ENCODE data around the gene PPP3CA. TPM values are rescaled to one million over a fixed set of nuclear protein-coding genes. Genes with fewer than 3 reads are reported as not detected.

The PPP3CA gene
- total and polyA plus RNA-seq, 4 experiments from 2014 or later, result 5.0 to 41.8 (median 22.9) TPM

- Histone ChIP-seq H3K27ac (ENCODE audit: low read depth, low read length) (no peak overlapping the region), H3K4me1 (ENCODE audit: insufficient read depth, low read length) (peaks cover 66% of the 10 kb centered on the region), H3K4me3 (ENCODE audit: low read length in 2 of 2) (no peak overlapping the region), H3K36me3 (ENCODE audit: insufficient read depth, low read length) (no peaks in the 10 kb centered on the region), H3K27me3 (ENCODE audit: insufficient read depth, low read length) (no peaks in the 10 kb centered on the region), H3K9me3 (ENCODE audit: control insufficient read depth in 1 of 2, low read length in 2 of 2) (no peaks in the 10 kb centered on the region)
- intact Hi-C loops (cut with micrococcal nuclease), result no loop called here
- Mint-ChIP-seq H3K9me3 (no peaks in the 10 kb centered on the region), H3K27ac (peak overlapping the region in 5 of 7 donors; percentile 8 to 69 (median 58)), H3K36me3 (peaks cover 0 to 8% of the 10 kb centered on the region in 2 donors), H3K4me3 (peak overlapping the region in 3 of 8 donors; percentile 13 to 49 (median 26)), H3K4me1 (peaks cover 52 to 90% (median 73%) of the 10 kb centered on the region in 4 donors), H3K27me3 (no peaks in the 10 kb centered on the region)
- DNase-seq, result no peak
- POLR2A ChIA-PET (ENCODE audit: partially characterized antibody), result interaction anchor here (3.7 kb wide), 1 partner anchor 64 kb away, joined by 21 read pairs; the partner anchor contains the start of gene PPP3CA
- CTCF ChIA-PET (ENCODE audit: partially characterized antibody), result no interaction called here
These were observed 63.9 kb downstream of the PPP3CA start for GRCh38 chr4:101283434-101283833.

- H3K27ac ChIP-seq (ENCODE audit: low read depth, low read length), result no peak overlapping the region
- no peaks in the 10 kb centered on the region for H3K9me3 ChIP-seq (ENCODE audit: control insufficient read depth in 1 of 2, low read length in 2 of 2)
- H3K4me3 Mint-ChIP-seq, result peak overlapping the region in 7 of 8 donors; percentile 10 to 82 (median 51)
- H3K4me3 ChIP-seq (ENCODE audit: low read length in 2 of 2), result no peak overlapping the region
- peak overlapping the region; percentile 9 to 71 (median 51) for H3K27ac Mint-ChIP-seq
- ChIA-PET POLR2A (ENCODE audit: partially characterized antibody) (interaction anchor here (0.6 to 3.7 kb wide), 4 partner anchors 57 to 263 kb away, joined by 3 to 21 read pairs (median 4); partner anchors contain the start of gene PPP3CA), CTCF (ENCODE audit: partially characterized antibody) (interaction anchor here (0.6 to 1.4 kb wide), 2 partner anchors 12 to 316 kb away, joined by 3 read pairs; no protein-coding TSS in a partner anchor)
- no peaks in the 10 kb centered on the region for H3K27me3 ChIP-seq (ENCODE audit: insufficient read depth, low read length)
- peaks cover 47 to 89% (median 68%) of the 10 kb centered on the region in 4 donors for H3K4me1 Mint-ChIP-seq
- H3K4me1 ChIP-seq (ENCODE audit: insufficient read depth, low read length), result peaks cover 54% of the 10 kb centered on the region
- H3K27me3 Mint-ChIP-seq, result no peaks in the 10 kb centered on the region
- DNase-seq, result peak in 4 of 5 donors; percentile 18 to 52 (median 30)
- H3K36me3 Mint-ChIP-seq, result peaks cover 0 to 8% of the 10 kb centered on the region in 2 donors
- intact Hi-C loops (cut with micrococcal nuclease), result no loop called here
- H3K9me3 Mint-ChIP-seq, result no peaks in the 10 kb centered on the region
- H3K36me3 ChIP-seq (ENCODE audit: insufficient read depth, low read length), result no peaks in the 10 kb centered on the region
These were observed 65.1 kb downstream of the PPP3CA start for GRCh38 chr4:101282076-101282844.

GRCh38 chr4:101280866-101281600 is 66.3 kb downstream of the PPP3CA start:
- CTCF ChIA-PET (ENCODE audit: partially characterized antibody), result no interaction called here
- H3K27ac ChIP-seq (ENCODE audit: low read depth, low read length), result no peak overlapping the region
- H3K27me3 Mint-ChIP-seq, result no peaks in the 10 kb centered on the region

GRCh38 chr4:101279377-101279871 is 67.9 kb downstream of the PPP3CA start:
- H3K9me3 ChIP-seq (ENCODE audit: control insufficient read depth in 1 of 2, low read length in 2 of 2), result no peaks in the 10 kb centered on the region
- Mint-ChIP-seq H3K27me3 (no peaks in the 10 kb centered on the region), H3K36me3 (peaks cover 0 to 8% of the 10 kb centered on the region in 2 donors), H3K4me1 (peaks cover 40 to 86% (median 62%) of the 10 kb centered on the region in 4 donors), H3K27ac (peak overlapping the region in 2 of 7 donors; percentile 48), H3K9me3 (no peaks in the 10 kb centered on the region), H3K4me3 (peak overlapping the region in 6 of 8 donors; percentile 18 to 60 (median 33))
- H3K4me1 ChIP-seq (ENCODE audit: insufficient read depth, low read length), result peaks cover 29% of the 10 kb centered on the region
- no peak for DNase-seq
- no peak overlapping the region for H3K4me3 ChIP-seq (ENCODE audit: low read length in 2 of 2)
- CTCF ChIA-PET (ENCODE audit: partially characterized antibody), result no interaction called here
- no peak overlapping the region for H3K27ac ChIP-seq (ENCODE audit: low read depth, low read length)
- no peaks in the 10 kb centered on the region for H3K36me3 ChIP-seq (ENCODE audit: insufficient read depth, low read length)
- POLR2A ChIA-PET (ENCODE audit: partially characterized antibody), result no interaction called here
- H3K27me3 ChIP-seq (ENCODE audit: insufficient read depth, low read length), result no peaks in the 10 kb centered on the region
- intact Hi-C loops (cut with micrococcal nuclease), result no loop called here

More at GRCh38 chr4:101280866-101281600, 66.3 kb downstream of the PPP3CA start:
- no peak overlapping the region for H3K4me3 Mint-ChIP-seq
- Histone ChIP-seq H3K9me3 (ENCODE audit: control insufficient read depth in 1 of 2, low read length in 2 of 2) (no peaks in the 10 kb centered on the region), H3K36me3 (ENCODE audit: insufficient read depth, low read length) (no peaks in the 10 kb centered on the region), H3K4me3 (ENCODE audit: low read length in 2 of 2) (no peak overlapping the region), H3K27me3 (ENCODE audit: insufficient read depth, low read length) (no peaks in the 10 kb centered on the region), H3K4me1 (ENCODE audit: insufficient read depth, low read length) (peaks cover 45% of the 10 kb centered on the region)
- peaks cover 0 to 8% of the 10 kb centered on the region in 2 donors for H3K36me3 Mint-ChIP-seq
- intact Hi-C loops (cut with micrococcal nuclease), result no loop called here
- no peaks in the 10 kb centered on the region for H3K9me3 Mint-ChIP-seq
- peak overlapping the region in 2 of 7 donors; percentile 15 to 57 for H3K27ac Mint-ChIP-seq
- H3K4me1 Mint-ChIP-seq, result peaks cover 50 to 93% (median 70%) of the 10 kb centered on the region in 4 donors
- no peak for DNase-seq
- POLR2A ChIA-PET (ENCODE audit: partially characterized antibody), result no interaction called here

GRCh38 chr4:101277671-101278070 is 69.7 kb downstream of the PPP3CA start:
- Mint-ChIP-seq H3K27ac (no peak overlapping the region), H3K4me3 (no peak overlapping the region), H3K27me3 (no peaks in the 10 kb centered on the region), H3K9me3 (no peaks in the 10 kb centered on the region), H3K36me3 (peaks cover 0 to 10% of the 10 kb centered on the region in 2 donors), H3K4me1 (peaks cover 31 to 71% (median 49%) of the 10 kb centered on the region in 4 donors)
- intact Hi-C loops (cut with micrococcal nuclease), result no loop called here
- Histone ChIP-seq H3K27me3 (ENCODE audit: insufficient read depth, low read length) (no peaks in the 10 kb centered on the region), H3K4me3 (ENCODE audit: low read length in 2 of 2) (no peak overlapping the region), H3K36me3 (ENCODE audit: insufficient read depth, low read length) (no peaks in the 10 kb centered on the region), H3K27ac (ENCODE audit: low read depth, low read length) (no peak overlapping the region), H3K4me1 (ENCODE audit: insufficient read depth, low read length) (peaks cover 11% of the 10 kb centered on the region), H3K9me3 (ENCODE audit: control insufficient read depth in 1 of 2, low read length in 2 of 2) (no peaks in the 10 kb centered on the region)
- ChIA-PET POLR2A (ENCODE audit: partially characterized antibody) (no interaction called here), CTCF (ENCODE audit: partially characterized antibody) (interaction anchor here (0.7 kb wide), 1 partner anchor 71 kb away, joined by 3 read pairs; no protein-coding TSS in a partner anchor)
- no peak for DNase-seq

- no peak overlapping the region for H3K27ac ChIP-seq (ENCODE audit: low read depth, low read length)
- no peaks in the 10 kb centered on the region for H3K9me3 ChIP-seq (ENCODE audit: control insufficient read depth in 1 of 2, low read length in 2 of 2)
- peaks cover 24 to 64% (median 45%) of the 10 kb centered on the region in 4 donors for H3K4me1 Mint-ChIP-seq
- H3K27ac Mint-ChIP-seq, result peak overlapping the region in 1 of 7 donors; percentile 5
- no peaks in the 10 kb centered on the region for H3K9me3 Mint-ChIP-seq
- no peaks in the 10 kb centered on the region for H3K27me3 ChIP-seq (ENCODE audit: insufficient read depth, low read length)
- DNase-seq, result no peak
- ChIA-PET POLR2A (ENCODE audit: partially characterized antibody) (no interaction called here), CTCF (ENCODE audit: partially characterized antibody) (no interaction called here)
- no peak overlapping the region for H3K4me3 ChIP-seq (ENCODE audit: low read length in 2 of 2)
- no peaks in the 10 kb centered on the region for H3K36me3 ChIP-seq (ENCODE audit: insufficient read depth, low read length)
- no peak overlapping the region for H3K4me3 Mint-ChIP-seq
- H3K27me3 Mint-ChIP-seq, result no peaks in the 10 kb centered on the region
- H3K4me1 ChIP-seq (ENCODE audit: insufficient read depth, low read length), result peaks cover 1% of the 10 kb centered on the region
- intact Hi-C loops (cut with micrococcal nuclease), result no loop called here
- peaks cover 0 to 12% of the 10 kb centered on the region in 2 donors for H3K36me3 Mint-ChIP-seq
These were observed 70.7 kb downstream of the PPP3CA start for GRCh38 chr4:101276661-101277060.

All from CD4-positive, alpha-beta memory T cell (primary cell).